Measurements from ENCODE around the gene WDR86.

The WDR86 gene

DNA sequence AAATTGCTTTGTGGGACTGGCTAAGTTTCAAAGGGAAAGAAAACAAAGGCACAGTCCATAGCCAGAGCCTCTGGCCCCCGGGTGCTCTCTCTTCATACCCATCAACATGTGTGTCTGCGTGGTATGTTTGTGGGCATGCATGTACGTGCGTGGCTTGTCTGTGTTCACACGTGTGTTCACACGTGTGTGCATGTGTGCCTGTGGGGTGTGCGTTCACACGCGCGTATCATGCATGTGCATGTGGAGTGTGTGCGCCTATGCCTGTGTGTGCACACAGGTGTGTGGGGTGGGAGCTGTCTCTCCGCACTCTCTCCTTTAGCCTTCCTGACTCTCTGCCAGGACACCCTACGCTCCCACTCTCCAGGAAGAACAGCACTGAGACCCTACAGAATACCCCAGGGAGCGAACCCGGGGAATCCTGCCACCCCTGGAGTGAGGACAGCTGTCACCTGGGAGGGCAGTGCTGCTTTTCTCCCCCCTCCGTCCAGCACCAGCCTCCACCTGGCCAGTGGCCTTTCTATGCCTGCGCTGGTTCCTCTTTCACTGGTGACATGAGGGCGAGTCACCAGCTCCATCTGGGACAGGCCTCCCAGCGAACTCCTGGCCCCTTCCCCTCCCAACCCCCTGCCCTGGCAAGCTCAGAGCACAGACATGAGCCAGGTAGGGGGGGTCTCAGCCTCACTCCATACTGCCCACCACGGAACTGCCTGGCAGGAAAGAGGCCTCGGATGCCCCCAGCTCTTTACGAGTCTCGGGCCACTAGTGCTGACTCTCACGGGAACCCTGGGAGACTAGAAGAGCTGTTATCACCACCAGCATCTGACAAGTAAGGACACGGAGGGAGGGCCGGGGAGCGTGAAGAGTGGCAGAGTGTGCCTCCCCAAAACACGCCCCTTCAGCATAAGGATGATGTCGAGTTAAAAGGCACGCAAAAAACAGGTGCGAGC lies 16.5 kb downstream of the WDR86 start:
- ChIA-PET CTCF (interaction anchor here (1.0 to 1.2 kb wide), 2 partner anchors 55 to 239 kb away, joined by 3 read pairs; no protein-coding TSS in a partner anchor), POLR2A (no interaction called here)
- DNase-seq (ENCODE audit: extremely low spot score): no peak
- TF ChIP-seq, protein P1, sequence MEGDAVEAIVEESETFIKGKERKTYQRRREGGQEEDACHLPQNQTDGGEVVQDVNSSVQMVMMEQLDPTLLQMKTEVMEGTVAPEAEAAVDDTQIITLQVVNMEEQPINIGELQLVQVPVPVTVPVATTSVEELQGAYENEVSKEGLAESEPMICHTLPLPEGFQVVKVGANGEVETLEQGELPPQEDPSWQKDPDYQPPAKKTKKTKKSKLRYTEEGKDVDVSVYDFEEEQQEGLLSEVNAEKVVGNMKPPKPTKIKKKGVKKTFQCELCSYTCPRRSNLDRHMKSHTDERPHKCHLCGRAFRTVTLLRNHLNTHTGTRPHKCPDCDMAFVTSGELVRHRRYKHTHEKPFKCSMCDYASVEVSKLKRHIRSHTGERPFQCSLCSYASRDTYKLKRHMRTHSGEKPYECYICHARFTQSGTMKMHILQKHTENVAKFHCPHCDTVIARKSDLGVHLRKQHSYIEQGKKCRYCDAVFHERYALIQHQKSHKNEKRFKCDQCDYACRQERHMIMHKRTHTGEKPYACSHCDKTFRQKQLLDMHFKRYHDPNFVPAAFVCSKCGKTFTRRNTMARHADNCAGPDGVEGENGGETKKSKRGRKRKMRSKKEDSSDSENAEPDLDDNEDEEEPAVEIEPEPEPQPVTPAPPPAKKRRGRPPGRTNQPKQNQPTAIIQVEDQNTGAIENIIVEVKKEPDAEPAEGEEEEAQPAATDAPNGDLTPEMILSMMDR (IDR thresholded peaks at IDR 0.05; ENCODE audit: control extremely low read depth, extremely low read depth, low read depth, missing control alignments): no peak

DNA sequence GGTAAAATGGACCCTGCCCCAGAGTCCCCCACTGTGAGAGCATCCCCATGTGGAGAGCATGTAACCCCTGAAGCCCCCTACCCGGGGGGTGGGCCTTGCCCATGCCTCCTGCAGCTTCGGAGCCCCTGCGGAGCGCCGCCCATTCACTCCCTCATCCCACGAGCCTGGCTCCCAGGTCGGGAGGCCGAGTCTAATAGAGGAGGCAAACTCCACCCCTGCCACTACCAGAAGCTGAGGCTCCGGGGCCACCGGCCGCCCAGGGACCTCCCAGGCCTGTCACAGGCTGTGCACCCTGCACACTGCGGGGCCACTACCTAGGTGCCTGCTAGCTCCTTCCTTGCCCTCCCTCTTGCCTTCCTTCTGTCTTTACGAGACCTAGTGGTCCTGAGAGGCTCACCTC lies 17.4 kb downstream of the WDR86 start:
- TF ChIP-seq, protein P1 (IDR thresholded peaks at IDR 0.05; ENCODE audit: control extremely low read depth, extremely low read depth, low read depth, missing control alignments): no peak
- DNase-seq (ENCODE audit: extremely low spot score): no peak
- ChIA-PET CTCF (no interaction called here), POLR2A (no interaction called here)

DNA sequence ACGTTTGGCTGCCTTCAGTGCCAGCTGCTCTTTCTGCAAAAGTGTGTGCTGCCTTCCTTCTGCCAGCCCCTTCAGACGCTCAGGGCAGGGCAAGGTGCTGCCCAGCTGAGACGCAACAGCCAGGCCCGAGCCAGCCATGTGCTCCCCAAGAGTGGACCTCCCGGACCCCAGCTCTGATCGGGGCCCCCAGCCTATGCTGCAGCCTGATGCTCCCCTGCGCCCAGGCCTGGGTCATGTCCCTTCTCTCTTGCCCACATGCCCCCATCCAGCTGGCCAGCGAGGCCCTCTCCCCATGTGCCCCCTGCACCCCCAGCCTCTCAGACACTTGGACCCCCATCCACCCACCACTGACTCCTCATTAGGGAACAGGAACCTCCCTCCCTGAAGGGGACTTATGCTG lies 17.8 kb downstream of the WDR86 start:
- ChIA-PET CTCF (interaction anchor here (0.7 kb wide), 1 partner anchor 56 kb away, joined by 3 read pairs; no protein-coding TSS in a partner anchor), POLR2A (no interaction called here)
- TF ChIP-seq, protein P1 (IDR thresholded peaks at IDR 0.05; ENCODE audit: control extremely low read depth, extremely low read depth, low read depth, missing control alignments): no peak
- DNase-seq (ENCODE audit: extremely low spot score): no peak

DNA sequence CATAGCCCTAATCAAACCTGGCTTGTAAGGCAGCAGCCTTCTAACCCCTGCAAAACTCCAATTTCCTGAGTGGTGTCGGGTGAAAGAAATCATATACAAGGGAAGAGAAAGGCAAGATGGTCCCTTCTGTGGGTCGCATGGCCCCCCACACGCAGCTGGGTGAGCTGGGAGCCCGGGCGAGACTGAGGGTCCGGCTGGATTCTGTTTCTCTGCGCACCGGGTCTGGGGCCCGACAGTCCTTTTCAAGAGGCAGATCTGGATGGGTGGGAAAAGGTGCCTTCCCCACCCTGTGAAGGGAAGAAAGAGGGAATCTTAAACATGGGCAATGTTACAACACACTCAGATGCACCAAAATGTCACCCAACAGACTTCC lies 18.5 kb downstream of the WDR86 start:
- POLR2A ChIA-PET: no interaction called here

DNA sequence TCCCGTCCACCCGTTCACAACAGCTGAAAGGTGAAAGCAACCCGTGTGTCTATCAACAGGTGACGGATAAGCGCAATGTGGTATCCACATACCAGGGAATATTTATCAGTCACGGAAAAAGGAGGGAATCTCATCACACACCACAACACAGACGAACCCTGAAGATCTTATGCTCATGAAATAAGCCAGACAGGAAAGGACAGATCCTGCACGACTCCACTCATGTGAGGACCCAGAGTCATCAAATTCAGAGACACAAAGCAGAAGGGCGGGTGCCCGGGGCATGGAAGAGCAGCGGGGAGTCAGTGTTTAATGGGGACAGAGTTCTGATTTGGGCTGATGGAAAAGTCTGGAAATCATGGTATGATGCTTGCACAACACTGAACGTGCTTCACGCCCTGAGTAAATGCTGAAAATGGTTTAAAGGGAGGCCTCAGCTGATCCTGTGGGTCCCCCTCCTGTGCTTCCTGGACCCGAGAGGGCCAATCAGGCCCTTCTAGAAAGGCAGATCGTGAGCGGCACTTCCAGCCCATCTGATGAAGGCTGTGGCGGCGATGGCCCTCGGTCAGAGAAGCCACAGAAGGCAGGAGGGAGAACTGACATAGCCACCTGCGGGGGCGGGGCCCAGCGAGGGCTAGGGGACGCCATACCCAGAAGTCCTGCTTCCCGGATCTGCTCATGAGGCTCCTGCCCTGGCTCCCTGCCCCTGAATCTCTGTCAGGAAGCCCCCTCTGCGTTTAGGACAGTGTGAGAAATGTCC lies 19.1 kb downstream of the WDR86 start:
- CTCF ChIA-PET: no interaction called here
- DNase-seq (ENCODE audit: extremely low spot score): no peak
- POLR2A ChIA-PET: no interaction called here
- TF ChIP-seq, protein P1 (IDR thresholded peaks at IDR 0.05; ENCODE audit: control extremely low read depth, extremely low read depth, low read depth, missing control alignments): no peak

More for the DNA sequence above, 18.5 kb downstream of the WDR86 start:
- no peak for DNase-seq (ENCODE audit: extremely low spot score)
- CTCF ChIA-PET: interaction anchor here (0.7 kb wide), 1 partner anchor 57 kb away, joined by 3 read pairs; no protein-coding TSS in a partner anchor
- TF ChIP-seq, protein P1 (IDR thresholded peaks at IDR 0.05; ENCODE audit: control extremely low read depth, extremely low read depth, low read depth, missing control alignments): no peak

DNA sequence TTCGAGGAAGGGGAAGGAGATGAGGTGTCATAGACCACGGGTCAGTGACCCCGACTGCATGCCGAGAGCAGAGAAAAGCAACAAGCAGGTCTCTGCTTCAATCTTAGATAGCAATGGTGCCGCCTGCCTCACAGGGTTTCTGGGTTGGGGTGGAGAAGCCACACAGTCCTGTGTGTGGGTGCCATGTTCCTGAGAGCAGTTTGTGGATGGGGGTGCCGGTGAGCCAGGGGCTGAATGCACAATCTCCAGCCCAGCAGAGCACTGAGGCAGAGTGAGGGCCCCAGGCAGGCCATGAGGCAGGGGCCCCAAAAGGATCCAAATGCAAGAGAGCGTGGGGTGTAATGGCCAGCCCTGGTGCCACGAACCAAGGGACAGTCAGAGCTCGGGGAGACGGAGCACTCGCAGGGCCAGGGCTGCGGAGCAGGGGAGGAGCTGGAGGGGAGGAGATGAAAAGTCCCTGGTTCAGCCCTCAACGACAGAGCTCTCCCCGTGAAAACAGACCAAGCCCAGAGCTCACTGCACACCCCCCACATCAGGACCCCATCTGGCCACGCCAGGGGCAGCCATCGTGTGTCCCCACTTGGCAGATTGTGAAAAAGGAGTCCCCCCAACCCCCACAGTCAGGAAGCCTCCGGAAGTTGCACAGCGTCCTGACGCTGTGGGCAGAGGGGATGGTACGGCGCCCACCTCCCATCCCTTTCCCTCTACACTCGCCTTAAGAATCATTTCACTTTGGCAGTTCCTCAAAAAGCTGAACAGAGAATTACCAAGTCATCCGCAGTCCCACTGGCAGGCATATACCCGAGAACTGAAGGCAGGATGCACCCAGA lies 19.9 kb downstream of the WDR86 start:
- ChIA-PET CTCF (no interaction called here), POLR2A (no interaction called here)
- DNase-seq (ENCODE audit: extremely low spot score): no peak
- TF ChIP-seq, protein P1 (IDR thresholded peaks at IDR 0.05; ENCODE audit: control extremely low read depth, extremely low read depth, low read depth, missing control alignments): no peak

Measured in GM10248 (cell line).